Measurements from ENCODE around the gene POU2F3.

The POU2F3 gene

GRCh38 chr11:120285256-120285655 lies 45.3 kb downstream of the POU2F3 start:
- H3K4me3 ChIP-seq (ENCODE audit: control insufficient read depth, low read depth, low read length): no peak overlapping the region
- DNase-seq (ENCODE audit: low read depth): peak; percentile 7
- TF ChIP-seq CTCF (IDR thresholded peaks at IDR 0.05; ENCODE audit: control insufficient read depth, insufficient read depth, low read depth, low read length, missing control alignments): no peak

GRCh38 chr11:120288021-120288420 lies 48.1 kb downstream of the POU2F3 start:
- DNase-seq (ENCODE audit: low read depth): no peak
- TF ChIP-seq CTCF (IDR thresholded peaks at IDR 0.05; ENCODE audit: control insufficient read depth, insufficient read depth, low read depth, low read length, missing control alignments): no peak
- H3K4me3 ChIP-seq (ENCODE audit: control insufficient read depth, low read depth, low read length): no peak overlapping the region

- TF ChIP-seq CTCF (IDR thresholded peaks at IDR 0.05; ENCODE audit: control insufficient read depth, insufficient read depth, low read depth, low read length, missing control alignments): no peak
- no peak overlapping the region for H3K4me3 ChIP-seq (ENCODE audit: control insufficient read depth, low read depth, low read length)
- DNase-seq (ENCODE audit: low read depth): no peak
Measured at GRCh38 chr11:120289426-120289825, 49.5 kb downstream of the POU2F3 start.

GRCh38 chr11:120290956-120291355 lies 51.0 kb downstream of the POU2F3 start:
- no peak for DNase-seq (ENCODE audit: low read depth)
- H3K4me3 ChIP-seq (ENCODE audit: control insufficient read depth, low read depth, low read length): no peak overlapping the region
- no peak for TF ChIP-seq CTCF (IDR thresholded peaks at IDR 0.05; ENCODE audit: control insufficient read depth, insufficient read depth, low read depth, low read length, missing control alignments)

GRCh38 chr11:120293038-120293800 lies 53.3 kb downstream of the POU2F3 start:
- no peak for DNase-seq (ENCODE audit: low read depth)
- no peak overlapping the region for H3K4me3 ChIP-seq (ENCODE audit: control insufficient read depth, low read depth, low read length)
- TF ChIP-seq CTCF (IDR thresholded peaks at IDR 0.05; ENCODE audit: control insufficient read depth, insufficient read depth, low read depth, low read length, missing control alignments): no peak

GRCh38 chr11:120294096-120294495 lies 54.2 kb downstream of the POU2F3 start:
- H3K4me3 ChIP-seq (ENCODE audit: control insufficient read depth, low read depth, low read length): no peak overlapping the region
- TF ChIP-seq CTCF (IDR thresholded peaks at IDR 0.05; ENCODE audit: control insufficient read depth, insufficient read depth, low read depth, low read length, missing control alignments): no peak
- no peak for DNase-seq (ENCODE audit: low read depth)

Measured in AG09309 (cell line).